PFSK-1 (cell line): Measurements from ENCODE around the gene NUP155.

Source experiments
- FOXP2 ChIP-seq: optimal IDR thresholded peaks from 2 replicates; pipeline ENCODE3; 2011; ENCODE audit warnings: borderline replicate concordance, control low read depth, inconsistent platforms; ENCODE audit not compliant: insufficient read depth; ENCODE audit errors: extremely low read length, extremely low read depth
- POLR2AphosphoS5 ChIP-seq: IDR thresholded peaks from 2 replicates; pipeline ENCODE4 v1.6.1; 2012; ENCODE audit warnings: low read depth, mild to moderate bottlenecking, control low read depth, low read length, moderate library complexity
- SIN3A ChIP-seq: IDR thresholded peaks from 2 replicates; pipeline ENCODE4 v1.6.1; 2012; ENCODE audit warnings: mild to moderate bottlenecking, low read length, moderate library complexity, borderline replicate concordance; ENCODE audit not compliant: insufficient read depth
- TAF1 ChIP-seq: IDR thresholded peaks from 2 replicates; pipeline ENCODE4 v1.6.1; 2012; ENCODE audit warnings: low read length, control low read depth, borderline replicate concordance; ENCODE audit not compliant: insufficient read depth
- TF ChIP-seq, protein P1 (sequence below), 2 experiments: IDR thresholded peaks; 2 replicates each; pipeline versions ENCODE4 v1.6.1 to v1.8.0; 2011 to 2012; ENCODE audit warnings: low read depth in 2 of 2, low read length in 2 of 2, control low read depth in 1 of 2, inconsistent platforms in 1 of 2, mild to moderate bottlenecking in 1 of 2, moderate library complexity in 1 of 2; ENCODE audit not compliant: insufficient read depth in 1 of 2

Gene NUP155

DNA sequence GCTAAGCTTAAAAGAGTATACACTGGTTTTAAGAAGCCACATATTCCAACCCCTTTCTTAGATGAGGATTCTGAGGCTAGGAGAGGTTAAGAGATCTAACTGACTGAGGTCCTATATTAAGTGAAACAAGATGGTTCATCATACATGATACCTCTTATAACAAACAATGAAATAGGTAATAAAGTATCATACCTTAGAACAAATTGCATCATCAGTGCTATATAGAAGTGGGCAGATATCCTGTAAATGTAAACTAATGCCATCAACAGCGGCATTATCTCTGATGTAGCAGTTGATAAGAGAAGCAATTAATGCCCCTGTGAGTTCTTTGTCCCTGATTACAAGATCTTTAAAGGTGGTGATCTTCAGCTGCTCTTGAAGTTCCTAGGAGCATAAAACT, 60.5 kb downstream of the NUP155 start:
- TF ChIP-seq TAF1 (no peak), POLR2AphosphoS5 (no peak), SIN3A (no peak), FOXP2 (no peak)
- TF ChIP-seq, protein P1, sequence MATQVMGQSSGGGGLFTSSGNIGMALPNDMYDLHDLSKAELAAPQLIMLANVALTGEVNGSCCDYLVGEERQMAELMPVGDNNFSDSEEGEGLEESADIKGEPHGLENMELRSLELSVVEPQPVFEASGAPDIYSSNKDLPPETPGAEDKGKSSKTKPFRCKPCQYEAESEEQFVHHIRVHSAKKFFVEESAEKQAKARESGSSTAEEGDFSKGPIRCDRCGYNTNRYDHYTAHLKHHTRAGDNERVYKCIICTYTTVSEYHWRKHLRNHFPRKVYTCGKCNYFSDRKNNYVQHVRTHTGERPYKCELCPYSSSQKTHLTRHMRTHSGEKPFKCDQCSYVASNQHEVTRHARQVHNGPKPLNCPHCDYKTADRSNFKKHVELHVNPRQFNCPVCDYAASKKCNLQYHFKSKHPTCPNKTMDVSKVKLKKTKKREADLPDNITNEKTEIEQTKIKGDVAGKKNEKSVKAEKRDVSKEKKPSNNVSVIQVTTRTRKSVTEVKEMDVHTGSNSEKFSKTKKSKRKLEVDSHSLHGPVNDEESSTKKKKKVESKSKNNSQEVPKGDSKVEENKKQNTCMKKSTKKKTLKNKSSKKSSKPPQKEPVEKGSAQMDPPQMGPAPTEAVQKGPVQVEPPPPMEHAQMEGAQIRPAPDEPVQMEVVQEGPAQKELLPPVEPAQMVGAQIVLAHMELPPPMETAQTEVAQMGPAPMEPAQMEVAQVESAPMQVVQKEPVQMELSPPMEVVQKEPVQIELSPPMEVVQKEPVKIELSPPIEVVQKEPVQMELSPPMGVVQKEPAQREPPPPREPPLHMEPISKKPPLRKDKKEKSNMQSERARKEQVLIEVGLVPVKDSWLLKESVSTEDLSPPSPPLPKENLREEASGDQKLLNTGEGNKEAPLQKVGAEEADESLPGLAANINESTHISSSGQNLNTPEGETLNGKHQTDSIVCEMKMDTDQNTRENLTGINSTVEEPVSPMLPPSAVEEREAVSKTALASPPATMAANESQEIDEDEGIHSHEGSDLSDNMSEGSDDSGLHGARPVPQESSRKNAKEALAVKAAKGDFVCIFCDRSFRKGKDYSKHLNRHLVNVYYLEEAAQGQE (IDR thresholded peaks at IDR 0.05; ENCODE audit: insufficient read depth in 1 of 2, low read depth in 2 of 2, low read length in 2 of 2): no peak

DNA sequence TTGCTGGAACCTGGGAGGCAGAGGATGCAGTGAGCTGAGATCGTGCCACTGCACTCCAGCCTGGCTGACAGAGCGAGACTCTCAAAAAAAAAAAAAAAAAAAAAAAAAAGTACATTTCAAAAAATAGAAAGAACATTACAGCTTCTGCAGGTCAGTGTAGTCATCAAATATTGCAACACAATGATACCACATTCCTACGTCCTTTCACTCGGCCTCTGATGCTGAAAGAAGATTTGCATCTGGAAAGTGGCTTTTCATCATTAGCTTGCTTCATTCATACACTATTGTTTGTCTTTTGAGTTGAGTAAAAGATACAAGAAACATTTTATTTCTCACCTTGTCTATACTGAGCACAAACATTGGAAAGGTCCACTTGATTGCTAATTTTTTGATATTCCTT, 62.1 kb downstream of the NUP155 start:
- TF ChIP-seq, protein P1 (IDR thresholded peaks at IDR 0.05; ENCODE audit: insufficient read depth in 1 of 2, low read depth in 2 of 2, low read length in 2 of 2): no peak
- TF ChIP-seq SIN3A: no peak
- TF ChIP-seq POLR2AphosphoS5: no peak
- no peak for TF ChIP-seq TAF1

DNA sequence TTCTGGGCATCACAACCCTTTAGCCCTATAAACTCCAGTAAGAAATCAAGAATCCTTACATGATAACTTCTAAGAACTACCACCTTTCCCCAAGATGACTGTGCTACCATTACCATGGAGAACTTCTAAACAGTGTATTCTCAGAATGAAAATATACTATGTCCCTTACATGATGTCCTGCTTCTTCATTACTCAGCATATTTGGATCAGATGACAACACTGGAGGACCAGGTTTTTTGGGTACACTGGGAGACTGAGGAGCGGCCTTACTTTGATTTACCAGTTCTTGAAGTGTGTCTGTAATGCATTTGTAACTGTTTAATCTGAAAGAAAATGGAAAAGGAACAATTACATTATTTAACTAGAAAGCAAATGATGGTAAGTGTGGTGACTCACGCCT, 66.0 kb downstream of the NUP155 start:
- TF ChIP-seq POLR2AphosphoS5: no peak
- TF ChIP-seq, protein P1 (IDR thresholded peaks at IDR 0.05; ENCODE audit: insufficient read depth in 1 of 2, low read depth in 2 of 2, low read length in 2 of 2): no peak
- no peak for TF ChIP-seq FOXP2
- TF ChIP-seq SIN3A: no peak
- no peak for TF ChIP-seq TAF1

DNA sequence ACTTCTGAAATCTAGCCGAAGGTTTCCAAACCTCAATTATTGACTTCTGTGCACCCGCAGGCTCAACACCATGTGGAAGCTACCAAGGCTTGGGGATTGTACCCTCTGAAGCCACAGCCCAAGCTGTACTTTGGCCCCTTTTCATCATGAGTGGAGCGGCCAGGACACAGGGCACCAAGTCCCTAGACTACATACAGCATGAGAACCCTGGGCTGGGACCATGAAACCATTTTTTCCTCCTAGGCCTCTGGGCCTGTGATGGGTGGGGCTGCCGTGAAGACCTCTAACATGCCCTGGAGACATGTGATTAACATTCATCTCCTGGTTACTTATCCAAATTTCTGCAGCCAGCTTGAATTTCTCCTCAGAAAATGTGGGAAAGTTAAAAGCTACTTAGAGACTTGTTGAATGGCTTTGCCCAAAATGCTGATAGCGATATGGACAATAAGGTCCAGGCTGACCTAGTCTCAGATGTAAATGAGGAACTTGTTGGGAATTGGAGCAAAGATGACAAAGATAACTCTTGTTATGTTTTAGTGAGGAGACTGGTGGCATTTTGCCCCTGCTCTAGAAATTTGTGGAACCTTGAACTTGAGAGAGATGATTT, 87.6 kb downstream of the NUP155 start:
- TF ChIP-seq POLR2AphosphoS5 (no peak), SIN3A (no peak), TAF1 (no peak), FOXP2 (no peak)
- TF ChIP-seq, protein P1 (IDR thresholded peaks at IDR 0.05; ENCODE audit: insufficient read depth in 1 of 2, low read depth in 2 of 2, low read length in 2 of 2): no peak

DNA sequence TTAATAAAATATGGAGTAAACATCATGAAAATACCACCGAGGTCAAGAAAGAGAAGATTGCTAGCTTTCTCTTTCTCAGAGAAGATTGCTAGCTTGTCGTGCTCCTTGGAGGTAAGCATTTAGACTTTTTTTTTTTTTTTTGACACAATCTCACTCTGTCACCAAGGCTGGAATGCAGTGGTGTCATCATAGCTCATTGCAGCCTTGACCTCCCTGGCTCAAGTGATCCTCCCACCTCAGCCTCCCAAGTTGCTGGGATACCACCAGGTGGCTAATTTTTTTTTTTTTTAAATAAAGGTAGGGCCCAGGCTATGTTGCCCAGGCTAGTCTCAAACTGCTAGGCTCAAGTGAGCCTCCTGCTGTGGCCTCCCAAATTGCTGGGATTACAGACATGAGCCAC, 95.4 kb downstream of the NUP155 start:
- no peak for TF ChIP-seq POLR2AphosphoS5
- no peak for TF ChIP-seq SIN3A
- TF ChIP-seq, protein P1 (IDR thresholded peaks at IDR 0.05; ENCODE audit: insufficient read depth in 1 of 2, low read depth in 2 of 2, low read length in 2 of 2): no peak
- TF ChIP-seq TAF1: no peak
- TF ChIP-seq FOXP2: no peak
